ENCODE measurements around the gene ZMYND19. TPM values are rescaled to one million over a fixed set of nuclear protein-coding genes. Genes with fewer than 3 reads are reported as not detected.
"Not testable (repeated sequence)": the region's sequence is repeated elsewhere in the genome, so short reads cannot be mapped to it uniquely, and the experiment has no call there.

ZMYND19 gene
- total and polyA plus RNA-seq, 2 donors (not counting 3 experiments of a cell fraction or from before 2014, with no cell fraction given) = 22.8 to 32.6 TPM

DNA sequence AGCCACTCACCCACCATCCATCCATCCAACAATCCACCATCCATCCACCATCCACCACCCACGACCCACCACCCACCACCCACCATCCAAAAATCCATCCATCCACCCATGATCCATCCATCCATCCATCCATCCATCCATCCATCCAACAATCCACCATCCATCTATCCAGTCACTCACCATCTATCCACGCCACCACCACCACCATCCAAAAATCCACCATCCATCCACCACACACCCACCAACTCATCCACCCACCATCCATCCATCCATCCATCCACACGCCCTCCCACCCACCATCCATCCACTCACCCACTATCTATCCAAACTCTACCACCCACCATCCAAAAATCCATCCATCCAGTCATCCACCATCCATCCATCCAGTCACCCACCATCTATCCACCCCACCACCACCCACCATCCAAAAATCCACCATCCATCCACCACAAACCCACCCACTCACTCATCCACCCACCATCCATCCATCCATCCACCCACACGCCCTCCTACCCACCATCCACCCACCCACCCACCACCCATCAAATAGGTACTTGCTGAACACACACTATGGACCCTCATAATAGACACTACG is 20.6 kb downstream of the ZMYND19 start:
- H3K36me3 ChIP-seq (ENCODE audit: control insufficient read depth in 2 of 2, extremely low read depth in 1 of 2, insufficient read depth in 2 of 2, low read length in 2 of 2) = peaks cover 5 to 25% of the 10 kb centered on the region in 2 experiments
- H3K27me3 ChIP-seq (ENCODE audit: control insufficient read depth in 2 of 2, insufficient read depth in 2 of 2, low read length in 2 of 2) = no peaks in the 10 kb centered on the region
- POLR2A ChIA-PET = no interaction called here
- H3K79me2 ChIP-seq (ENCODE audit: control insufficient read depth, insufficient read depth, low read length) = peaks cover 11% of the 10 kb centered on the region
- no peaks in the 10 kb centered on the region for H3K9me1 ChIP-seq (replicated peaks; ENCODE audit: control insufficient read depth, extremely low read depth, insufficient read depth, low read length)
- H3K4me1 ChIP-seq (ENCODE audit: control insufficient read depth, extremely low read depth, insufficient read depth, low read length) = no peaks in the 10 kb centered on the region
- CTCF ChIA-PET = no interaction called here
- dilution Hi-C loops (cut with MboI; ENCODE audit: extremely low pct_ligation_motif_present, low sequenced_read_pairs) = no loop called here
- no peaks in the 10 kb centered on the region for H3K9me3 ChIP-seq (replicated peaks; ENCODE audit: control insufficient read depth, insufficient read depth, low read length)
- intact Hi-C loops (cut with micrococcal nuclease) = no loop called here
- H2AFZ ChIP-seq (ENCODE audit: low read depth, low read length) = no peak overlapping the region
- TF ChIP-seq GATA2 (IDR thresholded peaks at IDR 0.05; ENCODE audit: insufficient read depth, insufficient read length, low read depth, low read length) = no peak
- no peak for TF ChIP-seq JUN (IDR thresholded peaks at IDR 0.05; ENCODE audit: borderline replicate concordance, insufficient read depth, insufficient read length, low read depth)
- TF ChIP-seq EZH2 (IDR thresholded peaks at IDR 0.05; ENCODE audit: borderline replicate concordance, low read depth, low read length, severe bottlenecking) = no peak
- TF ChIP-seq CTCF (IDR thresholded peaks at IDR 0.05; ENCODE audit: extremely low read depth in 1 of 2, insufficient read depth in 1 of 2, low read depth in 1 of 2, low read length in 2 of 2) = no peak
- TF ChIP-seq POLR2A (IDR thresholded peaks at IDR 0.05; ENCODE audit: low read depth, low read length) = no peak
- TF ChIP-seq POLR2AphosphoS5 (IDR thresholded peaks at IDR 0.05; ENCODE audit: insufficient read depth, low read depth, low read length) = no peak
- TF ChIP-seq MAX (IDR thresholded peaks at IDR 0.05; ENCODE audit: insufficient read depth, insufficient read length) = no peak
- no peak for TF ChIP-seq MYC (IDR thresholded peaks at IDR 0.05; ENCODE audit: low read depth, low read length)
- H3K9ac ChIP-seq (replicated peaks; ENCODE audit: extremely low read depth, insufficient read depth, low read length) = no peak overlapping the region
- H3K27ac ChIP-seq (ENCODE audit: insufficient read depth, low read depth, low read length) = no peak overlapping the region
- no peak overlapping the region for H3K4me2 ChIP-seq (ENCODE audit: insufficient read depth, low read length)
- no peaks in the 10 kb centered on the region for H4K20me1 ChIP-seq (replicated peaks; ENCODE audit: control insufficient read depth, extremely low read depth, insufficient read depth, low read length)
- no TSS peak for BruUV-seq (replicated peaks)
- H3K4me3 ChIP-seq (replicated peaks in 1 of 3; ENCODE audit: insufficient read depth in 1 of 3, low read depth in 1 of 3, low read length in 3 of 3) = no peak overlapping the region
- no peak for DNase-seq (ENCODE audit: low read depth, low spot score)
- no peak for FAIRE-seq

- CTCF ChIA-PET = interaction anchor here (0.7 kb wide), 1 partner anchor 34 kb away, joined by 3 read pairs; no protein-coding TSS in a partner anchor
- H3K9ac ChIP-seq (replicated peaks; ENCODE audit: extremely low read depth, insufficient read depth, low read length); POLR2A ChIA-PET; H3K4me1 ChIP-seq (ENCODE audit: control insufficient read depth, extremely low read depth, insufficient read depth, low read length); BruUV-seq (replicated peaks); dilution Hi-C loops (cut with MboI; ENCODE audit: extremely low pct_ligation_motif_present, low sequenced_read_pairs); intact Hi-C loops (cut with micrococcal nuclease); H3K9me3 ChIP-seq (replicated peaks; ENCODE audit: control insufficient read depth, insufficient read depth, low read length); DNase-seq (ENCODE audit: low read depth, low spot score); H3K4me2 ChIP-seq (ENCODE audit: insufficient read depth, low read length); FAIRE-seq; H3K27me3 ChIP-seq (ENCODE audit: control insufficient read depth in 2 of 2, insufficient read depth in 2 of 2, low read length in 2 of 2); H2AFZ ChIP-seq (ENCODE audit: low read depth, low read length); H3K4me3 ChIP-seq (replicated peaks in 1 of 3; ENCODE audit: insufficient read depth in 1 of 3, low read depth in 1 of 3, low read length in 3 of 3); H3K27ac ChIP-seq (ENCODE audit: insufficient read depth, low read depth, low read length); H3K9me1 ChIP-seq (replicated peaks; ENCODE audit: control insufficient read depth, extremely low read depth, insufficient read depth, low read length); H4K20me1 ChIP-seq (replicated peaks; ENCODE audit: control insufficient read depth, extremely low read depth, insufficient read depth, low read length): not testable (repeated sequence)
- Histone ChIP-seq H3K36me3 (ENCODE audit: control insufficient read depth in 2 of 2, extremely low read depth in 1 of 2, insufficient read depth in 2 of 2, low read length in 2 of 2) (peaks cover 3 to 29% of the 10 kb centered on the region in 2 experiments), H3K79me2 (ENCODE audit: control insufficient read depth, insufficient read depth, low read length) (peaks cover 11% of the 10 kb centered on the region)
Observed at GRCh38 chr9:137568445-137568844, 21.9 kb downstream of the ZMYND19 start.
